PC-9 (cell line): ENCODE measurements around the gene MYO5B.

ENCODE experiments used
- CTCF ChIP-seq: fragments of 200-600 bp; sonication (generic); conservative IDR thresholded peaks from 2 replicates; pipeline ENCODE4 v1.6.1; 2017; ENCODE audit warnings: mixed run types, antibody characterized with exemption, mild to moderate bottlenecking, moderate library complexity
- EZH2 ChIP-seq: fragments of 200-600 bp; sonication (generic); IDR thresholded peaks from 2 replicates; pipeline ENCODE4 v1.8.0; 2017; ENCODE audit warnings: antibody characterized with exemption, low read depth

GRCh38 chr18:50117863-50118262, 77.1 kb downstream of the MYO5B start:
- no peak for TF ChIP-seq CTCF
- TF ChIP-seq EZH2 = no peak
